IPS DF 6.9 (cell line): Measurements from ENCODE around the gene BAIAP2.
"Not testable (repeated sequence)": the region's sequence is repeated elsewhere in the genome, so short reads cannot be mapped to it uniquely, and the experiment has no call there.

ENCODE experiments used
- DNase-seq: peaks from one replicate; pipeline ENCODE4 v3.0.0-alpha.2; 2013; ENCODE audit warnings: low read depth, low spot score
- H3K27ac ChIP-seq: one replicate; pipeline ENCODE4 v1.5.1; 2013; ENCODE audit warnings: low read length, control low read depth
- H3K27me3 ChIP-seq: 2 replicates; pipeline ENCODE4 v1.6.1; 2013; ENCODE audit warnings: mild to moderate bottlenecking, low read length; ENCODE audit not compliant: control insufficient read depth, insufficient read depth
- H3K36me3 ChIP-seq: 2 replicates; pipeline ENCODE4 v1.6.1; 2013; ENCODE audit warnings: low read length; ENCODE audit not compliant: control insufficient read depth, insufficient read depth
- H3K4me1 ChIP-seq: 2 replicates; pipeline ENCODE4 v1.6.1; 2013; ENCODE audit warnings: low read length; ENCODE audit not compliant: control insufficient read depth, insufficient read depth
- H3K4me3 ChIP-seq: 2 replicates; pipeline ENCODE4 v1.5.1; 2013; ENCODE audit warnings: mild to moderate bottlenecking, low read length
- H3K9me3 ChIP-seq: 2 replicates; pipeline ENCODE4 v1.6.1; 2013; ENCODE audit warnings: low read length, inconsistent platforms; ENCODE audit not compliant: control insufficient read depth, insufficient read depth
- WGBS: extraction: QIAGEN DNeasy Blood & Tissue Kit; methylation state at CpG from one replicate; pipeline ENCODE4 v1.1.7; 2013; ENCODE audit warnings: mixed read lengths, missing lambda C conversion rate; ENCODE audit not compliant: insufficient read length, insufficient coverage; 5-methylcytosine and 5-hydroxymethylcytosine counted together

Gene BAIAP2

GRCh38 chr17:81015136-81015535 lies 19.8 kb upstream of the BAIAP2 start:
- Histone ChIP-seq H3K27ac (no peak overlapping the region), H3K27me3 (no peaks in the 10 kb centered on the region)
- WGBS = no CpG with 5 or more reads among the region's 1 CpG

GRCh38 chr17:81016575-81016974 lies 18.4 kb upstream of the BAIAP2 start:
- no peak overlapping the region for H3K27ac ChIP-seq
- H3K4me3 ChIP-seq = no peak overlapping the region
- no CpG with 5 or more reads among the region's 2 CpGs for WGBS
- no peaks in the 10 kb centered on the region; the same call in 1 of the 2 replicates for H3K9me3 ChIP-seq
- no peaks in the 10 kb centered on the region for H3K27me3 ChIP-seq
- H3K4me1 ChIP-seq = no peaks in the 10 kb centered on the region
- H3K36me3 ChIP-seq = no peaks in the 10 kb centered on the region
- no peak for DNase-seq

More at GRCh38 chr17:81015136-81015535, 19.8 kb upstream of the BAIAP2 start:
- no peaks in the 10 kb centered on the region for H3K4me1 ChIP-seq
- H3K9me3 ChIP-seq = no peaks in the 10 kb centered on the region; the same call in 1 of the 2 replicates
- H3K4me3 ChIP-seq = no peak overlapping the region
- no peaks in the 10 kb centered on the region for H3K36me3 ChIP-seq
- no peak for DNase-seq

GRCh38 chr17:81017330-81017729 lies 17.6 kb upstream of the BAIAP2 start:
- no CpG with 5 or more reads among the region's 4 CpGs for WGBS
- not testable (repeated sequence) for H3K9me3 ChIP-seq, H3K27me3 ChIP-seq, H3K4me3 ChIP-seq, DNase-seq, H3K4me1 ChIP-seq, H3K36me3 ChIP-seq, H3K27ac ChIP-seq

GRCh38 chr17:81018044-81018802 lies 16.7 kb upstream of the BAIAP2 start:
- WGBS = no CpG with 5 or more reads among the region's 29 CpGs
- no peaks in the 10 kb centered on the region for H3K9me3 ChIP-seq
- no peak for DNase-seq

GRCh38 chr17:81019563-81020442 lies 15.1 kb upstream of the BAIAP2 start:
- WGBS = no CpG with 5 or more reads among the region's 24 CpGs
- Histone ChIP-seq H3K36me3 (no peaks in the 10 kb centered on the region), H3K27ac (no peak overlapping the region), H3K27me3 (no peaks in the 10 kb centered on the region), H3K4me3 (no peak overlapping the region), H3K4me1 (0 out of 2 replicates have a peak, but pooled peaks cover 2% of the 10 kb centered on the region), H3K9me3 (no peaks in the 10 kb centered on the region)
- DNase-seq = no peak

More at GRCh38 chr17:81018044-81018802, 16.7 kb upstream of the BAIAP2 start:
- no peaks in the 10 kb centered on the region for H3K4me1 ChIP-seq
- H3K27ac ChIP-seq = no peak overlapping the region
- H3K4me3 ChIP-seq = no peak overlapping the region
- H3K36me3 ChIP-seq = no peaks in the 10 kb centered on the region
- no peaks in the 10 kb centered on the region for H3K27me3 ChIP-seq

GRCh38 chr17:81020443-81020766 lies 14.5 kb upstream of the BAIAP2 start:
- no peak overlapping the region for H3K4me3 ChIP-seq
- H3K27ac ChIP-seq = no peak overlapping the region
- H3K4me1 ChIP-seq = 0 out of 2 replicates have a peak, but pooled peaks cover 2% of the 10 kb centered on the region
- WGBS = no CpG with 5 or more reads among the region's 11 CpGs
- H3K27me3 ChIP-seq = no peaks in the 10 kb centered on the region
- no peak for DNase-seq
- H3K9me3 ChIP-seq = no peaks in the 10 kb centered on the region
- H3K36me3 ChIP-seq = no peaks in the 10 kb centered on the region

GRCh38 chr17:81020767-81021497 lies 14.0 kb upstream of the BAIAP2 start:
- no CpG with 5 or more reads among the region's 24 CpGs for WGBS
- Histone ChIP-seq H3K4me3 (no peak overlapping the region), H3K27ac (no peak overlapping the region), H3K36me3 (no peaks in the 10 kb centered on the region), H3K27me3 (no peaks in the 10 kb centered on the region), H3K9me3 (no peaks in the 10 kb centered on the region), H3K4me1 (0 out of 2 replicates have a peak, but pooled peaks cover 2% of the 10 kb centered on the region)
- DNase-seq = no peak

- H3K27me3 ChIP-seq = no peaks in the 10 kb centered on the region
- no peaks in the 10 kb centered on the region for H3K36me3 ChIP-seq
- no peak overlapping the region for H3K27ac ChIP-seq
- no peaks in the 10 kb centered on the region for H3K9me3 ChIP-seq
- DNase-seq = no peak
- H3K4me1 ChIP-seq = 0 out of 2 replicates have a peak, but pooled peaks cover 2% of the 10 kb centered on the region
- H3K4me3 ChIP-seq = no peak overlapping the region
- no CpG with 5 or more reads among the region's 19 CpGs for WGBS
Observed at GRCh38 chr17:81021531-81022343, 13.2 kb upstream of the BAIAP2 start.

- DNase-seq = no peak
- Histone ChIP-seq H3K9me3 (no peaks in the 10 kb centered on the region), H3K27ac (no peak overlapping the region), H3K27me3 (no peaks in the 10 kb centered on the region), H3K36me3 (no peaks in the 10 kb centered on the region), H3K4me3 (no peak overlapping the region), H3K4me1 (0 out of 2 replicates have a peak, but pooled peaks cover 2% of the 10 kb centered on the region)
- WGBS = no CpG with 5 or more reads among the region's 6 CpGs
Observed at GRCh38 chr17:81022344-81022676, 12.6 kb upstream of the BAIAP2 start.
